Transverse colon (tissue), 4 donors: Measurements from ENCODE around the gene SDHC.

Source experiments
- CTCF ChIP-seq, 5 experiments: fragments of 200-600 bp in 3 of 5; fragments of 450-650 bp in 2 of 5; sonication (generic) in 3 of 5; IDR thresholded peaks; 1 replicate in 2 of 5; 2 replicates in 3 of 5; pipeline ENCODE4 v1.5.1; 2016 to 2017; ENCODE audit warnings: antibody characterized with exemption in 5 of 5, inconsistent platforms in 3 of 5, mild to moderate bottlenecking in 2 of 5, moderate library complexity in 1 of 5
- EP300 ChIP-seq: sonication (generic); formaldehyde crosslinking; IDR thresholded peaks from one replicate; pipeline ENCODE4 v1.6.1; 2017; ENCODE audit warnings: antibody characterized with exemption, low read depth
- POLR2A ChIP-seq: fragments of 450-650 bp; IDR thresholded peaks from one replicate; pipeline ENCODE4 v1.6.1; 2016; ENCODE audit warnings: antibody characterized with exemption, mild to moderate bottlenecking, moderate library complexity
- POLR2AphosphoS5 ChIP-seq, 3 donors: sonication (generic); formaldehyde crosslinking; IDR thresholded peaks; one replicate each; pipeline ENCODE4 v1.6.1; 2016; ENCODE audit warnings: antibody characterized with exemption in 3 of 3

GRCh38 chr1:161299347-161299746, 14.8 kb upstream of the SDHC start:
- TF ChIP-seq CTCF (IDR thresholded peaks at IDR 0.05), result no peak
- no peak for TF ChIP-seq POLR2AphosphoS5 (IDR thresholded peaks at IDR 0.05)
- no peak for TF ChIP-seq EP300
- no peak for TF ChIP-seq POLR2A
